Gastroesophageal sphincter (tissue), 3 donors: Measurements from ENCODE around the gene DYNLT4.

Experiments used
- EP300 ChIP-seq: sonication (generic); formaldehyde crosslinking; IDR thresholded peaks from one replicate; pipeline ENCODE4 v1.6.1; 2017; ENCODE audit warnings: antibody characterized with exemption, mild to moderate bottlenecking
- POLR2A ChIP-seq, 2 donors: fragments of 450-650 bp; IDR thresholded peaks; one replicate each; pipeline ENCODE4 v1.6.1; 2017; ENCODE audit warnings: antibody characterized with exemption in 2 of 2, mild to moderate bottlenecking in 2 of 2, moderate library complexity in 1 of 2
- POLR2AphosphoS5 ChIP-seq: sonication (generic); formaldehyde crosslinking; IDR thresholded peaks from one replicate; pipeline ENCODE4 v1.6.1; 2017; ENCODE audit warnings: antibody characterized with exemption
- TF ChIP-seq, protein P1 (sequence below), 4 experiments: fragments of 200-600 bp in 2 of 4; fragments of 450-650 bp in 2 of 4; sonication (generic) in 1 of 4; IDR thresholded peaks; one replicate each; pipeline ENCODE4 v1.5.1; 2017 to 2019; ENCODE audit warnings: antibody characterized with exemption in 4 of 4, mild to moderate bottlenecking in 2 of 4, moderate library complexity in 2 of 4

GRCh38 chr1:44842486-44842861 is 35.3 kb upstream of the DYNLT4 start:
- TF ChIP-seq POLR2A (IDR thresholded peaks at IDR 0.05) (no peak), EP300 (no peak), POLR2AphosphoS5 (no peak)
- TF ChIP-seq, protein P1, sequence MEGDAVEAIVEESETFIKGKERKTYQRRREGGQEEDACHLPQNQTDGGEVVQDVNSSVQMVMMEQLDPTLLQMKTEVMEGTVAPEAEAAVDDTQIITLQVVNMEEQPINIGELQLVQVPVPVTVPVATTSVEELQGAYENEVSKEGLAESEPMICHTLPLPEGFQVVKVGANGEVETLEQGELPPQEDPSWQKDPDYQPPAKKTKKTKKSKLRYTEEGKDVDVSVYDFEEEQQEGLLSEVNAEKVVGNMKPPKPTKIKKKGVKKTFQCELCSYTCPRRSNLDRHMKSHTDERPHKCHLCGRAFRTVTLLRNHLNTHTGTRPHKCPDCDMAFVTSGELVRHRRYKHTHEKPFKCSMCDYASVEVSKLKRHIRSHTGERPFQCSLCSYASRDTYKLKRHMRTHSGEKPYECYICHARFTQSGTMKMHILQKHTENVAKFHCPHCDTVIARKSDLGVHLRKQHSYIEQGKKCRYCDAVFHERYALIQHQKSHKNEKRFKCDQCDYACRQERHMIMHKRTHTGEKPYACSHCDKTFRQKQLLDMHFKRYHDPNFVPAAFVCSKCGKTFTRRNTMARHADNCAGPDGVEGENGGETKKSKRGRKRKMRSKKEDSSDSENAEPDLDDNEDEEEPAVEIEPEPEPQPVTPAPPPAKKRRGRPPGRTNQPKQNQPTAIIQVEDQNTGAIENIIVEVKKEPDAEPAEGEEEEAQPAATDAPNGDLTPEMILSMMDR (IDR thresholded peaks at IDR 0.05), result no peak
